HG03469 (cell line): ENCODE results near the gene RNF214.
"Not testable (repeated sequence)": the region's sequence is repeated elsewhere in the genome, so short reads cannot be mapped to it uniquely, and the experiment has no call there.

ENCODE experiments used
- ATAC-seq: cut with Tn5 transposase; IDR thresholded peaks from one replicate; pipeline ENCODE4 v1.9.1; 2021; ENCODE audit warnings: mild to moderate bottlenecking, moderate library complexity, moderate number of reproducible peaks; ENCODE audit not compliant: unreplicated experiment

The RNF214 gene

DNA sequence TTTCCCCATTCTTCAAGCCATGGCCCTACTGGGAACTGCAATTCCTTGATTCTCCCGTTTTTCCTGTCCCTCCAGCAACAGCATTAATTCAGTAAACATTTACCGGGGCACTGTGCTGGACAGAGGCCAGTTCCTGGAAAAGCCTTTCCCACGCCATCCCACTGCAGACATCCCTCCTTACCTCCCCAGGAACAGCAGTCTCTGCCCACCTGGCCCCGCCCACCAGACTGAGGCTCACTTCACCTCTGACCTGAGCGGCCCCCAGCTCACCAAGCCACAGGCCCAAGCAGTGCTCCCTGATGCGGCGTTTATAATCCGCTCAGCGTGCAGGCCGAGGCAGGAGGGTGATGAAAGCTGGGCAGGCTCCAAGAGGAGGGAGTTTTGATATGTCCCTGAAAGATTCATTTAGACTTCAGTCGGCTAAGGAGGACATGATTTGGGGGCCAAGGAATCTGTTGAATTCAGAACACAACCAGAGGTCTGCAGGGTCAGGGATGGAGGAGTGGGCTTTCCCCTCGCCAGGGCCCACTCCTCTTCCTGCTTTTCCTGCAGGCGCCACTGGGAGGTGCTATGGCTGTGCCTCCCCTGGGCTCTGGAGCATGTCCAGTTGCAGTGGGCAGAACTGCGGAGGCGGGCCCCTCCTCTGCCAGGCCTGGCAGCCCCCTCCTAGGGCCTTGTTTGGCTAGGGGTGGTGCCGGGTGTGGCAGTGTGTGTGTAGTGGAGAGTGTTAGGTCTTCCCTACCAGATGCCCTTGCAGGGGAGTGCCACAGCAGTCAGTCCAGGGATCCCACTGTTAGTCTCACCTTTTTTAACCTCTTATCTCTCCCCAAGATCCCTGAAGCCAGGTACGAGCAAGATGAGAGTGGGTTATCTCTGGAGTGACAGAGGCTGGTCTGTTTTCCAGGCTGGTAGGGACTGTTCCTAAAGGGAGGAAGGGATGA lies 34.7 kb upstream of the RNF214 start:
- ATAC-seq = no peak

GRCh38 chr11:117198613-117199012 lies 33.9 kb upstream of the RNF214 start:
- ATAC-seq = no peak

GRCh38 chr11:117199053-117199915 lies 33.2 kb upstream of the RNF214 start, which contains the start of gene TAGLN:
Gene TAGLN (plus strand): TSS chr11:117199370. CDS start chr11:117203014, 3,644 bp downstream.
- ATAC-seq = no peak

DNA sequence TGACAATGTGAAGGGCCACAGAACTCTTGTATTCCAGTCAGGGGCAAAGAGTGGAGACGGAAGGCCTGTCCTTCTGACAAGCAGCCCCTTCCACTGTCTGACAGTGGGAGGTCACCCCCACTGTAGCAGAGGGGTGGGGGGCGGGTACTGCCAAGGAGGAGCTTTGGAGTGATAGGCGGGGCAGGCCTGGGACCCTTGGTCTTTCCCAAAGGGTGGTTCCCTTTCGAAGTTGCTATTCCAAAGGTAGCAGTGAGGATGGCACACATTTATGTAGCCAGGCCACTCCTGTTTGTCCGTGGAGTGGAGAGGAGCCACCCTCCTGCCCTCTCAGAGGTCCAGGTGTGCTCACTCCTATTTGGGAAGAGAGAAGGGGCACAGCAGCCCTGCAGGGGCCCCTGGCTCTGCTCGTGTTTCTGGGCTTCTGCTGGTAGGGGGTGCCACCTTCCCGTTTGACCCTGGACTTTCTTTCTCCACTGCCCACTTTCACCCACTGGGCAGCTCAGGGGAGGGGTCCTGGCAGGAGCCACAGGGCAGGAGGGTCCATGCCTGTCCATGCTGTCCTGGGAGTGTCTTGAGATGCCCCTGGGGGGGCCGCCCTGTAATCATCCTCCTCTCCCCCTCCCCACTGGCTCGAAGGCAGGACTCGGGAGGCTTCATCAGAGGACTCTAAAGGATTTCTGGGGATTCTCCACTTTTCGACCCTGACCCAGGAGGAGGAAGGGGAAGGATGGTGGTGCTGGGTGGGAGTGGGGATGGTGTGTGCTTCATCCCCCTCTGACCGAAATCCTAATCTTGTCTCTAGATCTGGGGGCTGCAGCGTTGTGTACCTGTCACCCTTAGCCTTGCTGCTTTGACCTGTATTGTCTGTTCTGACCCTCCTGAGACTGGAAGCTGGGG lies 32.3 kb upstream of the RNF214 start:
- no peak for ATAC-seq

DNA sequence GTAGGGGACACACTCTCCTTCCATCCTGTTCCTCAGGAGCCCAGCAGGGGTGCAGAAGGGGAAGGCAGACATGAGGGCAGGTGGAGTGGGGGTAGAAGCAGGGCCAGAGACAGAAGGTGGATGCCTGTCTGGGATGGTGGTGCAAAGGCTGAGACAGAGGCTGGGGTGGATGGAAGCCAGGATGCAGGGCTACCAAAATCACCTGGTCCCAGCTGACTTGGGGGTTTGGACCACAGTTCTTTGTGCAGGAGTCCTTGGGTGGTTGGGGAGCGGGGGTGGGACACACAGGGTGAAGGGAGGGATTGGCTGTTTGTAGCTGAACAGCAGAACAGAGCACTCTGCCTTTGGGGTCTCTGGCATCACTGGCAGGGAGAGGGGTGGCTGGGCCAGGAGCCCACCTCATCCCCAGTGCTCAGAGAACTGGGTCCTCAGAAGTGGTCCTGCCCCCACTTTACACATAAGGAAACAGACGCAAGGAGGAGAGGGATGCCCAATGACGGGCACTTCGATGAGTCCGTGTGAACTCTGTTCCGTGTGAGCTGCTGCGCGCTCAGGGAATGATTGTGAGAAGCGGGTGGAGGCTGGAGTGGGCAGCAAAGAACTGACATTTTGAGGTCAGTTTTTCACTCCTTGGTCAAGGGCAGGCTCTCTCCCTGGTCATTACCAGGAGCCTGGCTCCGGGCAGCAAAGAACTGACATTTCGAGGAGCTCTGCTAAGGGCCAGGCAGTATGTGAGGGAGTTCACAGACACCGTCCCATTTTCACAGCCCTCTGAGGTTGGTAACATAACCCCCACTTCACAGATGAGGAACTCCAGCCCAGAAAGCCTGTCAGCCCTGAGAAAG lies 31.4 kb upstream of the RNF214 start:
- ATAC-seq = no peak

- no peak for ATAC-seq
Observed at GRCh38 chr11:117201658-117202305, 30.7 kb upstream of the RNF214 start.

- no peak for ATAC-seq
Observed at GRCh38 chr11:117202386-117203068, 29.9 kb upstream of the RNF214 start.

DNA sequence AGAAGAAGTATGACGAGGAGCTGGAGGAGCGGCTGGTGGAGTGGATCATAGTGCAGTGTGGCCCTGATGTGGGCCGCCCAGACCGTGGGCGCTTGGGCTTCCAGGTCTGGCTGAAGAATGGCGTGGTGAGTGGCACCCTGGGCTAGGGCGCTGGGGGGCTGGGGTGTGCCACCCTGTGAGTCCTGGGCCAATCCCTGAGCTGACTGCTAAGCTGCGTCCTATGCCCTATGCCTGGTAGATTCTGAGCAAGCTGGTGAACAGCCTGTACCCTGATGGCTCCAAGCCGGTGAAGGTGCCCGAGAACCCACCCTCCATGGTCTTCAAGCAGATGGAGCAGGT lies 29.4 kb upstream of the RNF214 start:
- no peak for ATAC-seq

- ATAC-seq = no peak
Observed at GRCh38 chr11:117204283-117205080, 28.0 kb upstream of the RNF214 start.

DNA sequence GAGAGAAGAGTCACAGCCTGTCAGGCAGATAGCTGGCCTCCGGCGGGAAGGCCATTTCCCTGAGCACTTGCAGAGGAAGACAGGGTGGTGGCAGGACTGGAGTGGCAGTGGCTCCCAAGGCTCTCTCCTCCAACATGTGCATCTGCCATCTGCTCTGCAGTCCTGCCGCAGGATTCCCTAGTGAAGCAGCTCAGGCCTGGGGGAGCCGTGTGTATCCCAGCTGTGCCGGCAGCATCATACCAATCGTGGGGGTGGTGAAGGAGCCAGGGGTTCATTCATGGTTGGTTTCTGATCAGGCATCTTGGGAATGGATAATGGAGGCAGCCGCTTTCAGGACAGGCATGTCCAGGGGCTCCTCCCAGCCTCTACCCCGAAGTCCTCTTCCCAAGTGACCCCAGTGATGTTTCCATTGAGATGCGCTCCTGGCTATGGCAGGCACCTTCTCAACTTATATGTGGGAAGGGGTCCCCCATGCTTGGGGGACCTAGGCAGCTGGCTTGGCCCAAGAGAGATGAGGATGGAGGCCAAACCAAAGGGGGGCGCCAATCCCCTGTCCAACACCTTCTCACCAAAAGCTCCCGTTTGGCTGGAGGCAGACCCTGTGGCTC lies 27.2 kb upstream of the RNF214 start:
- no peak for ATAC-seq

- ATAC-seq = not testable (repeated sequence)
Observed at GRCh38 chr11:117206111-117206510, 26.4 kb upstream of the RNF214 start.

GRCh38 chr11:117206859-117207258 lies 25.6 kb upstream of the RNF214 start:
- not testable (repeated sequence) for ATAC-seq

- ATAC-seq = not testable (repeated sequence)
Observed at GRCh38 chr11:117207481-117207880, 25.0 kb upstream of the RNF214 start.

GRCh38 chr11:117208710-117209109 lies 23.8 kb upstream of the RNF214 start:
- ATAC-seq = not testable (repeated sequence)

- not testable (repeated sequence) for ATAC-seq
Observed at GRCh38 chr11:117209351-117210125, 22.9 kb upstream of the RNF214 start.

- no peak for ATAC-seq
Observed at GRCh38 chr11:117210620-117211019, 21.9 kb upstream of the RNF214 start.
